Uterus (tissue), 2 donors: Measurements from ENCODE around the gene LDAH.

Experiments used
- CTCF ChIP-seq, 4 experiments: fragments of 200-600 bp in 2 of 4; fragments of 450-650 bp in 2 of 4; sonication (generic) in 2 of 4; IDR thresholded peaks; one replicate each; pipeline ENCODE4 v1.5.1; 2016 to 2019; ENCODE audit warnings: antibody characterized with exemption in 4 of 4, mild to moderate bottlenecking in 2 of 4, moderate library complexity in 1 of 4
- POLR2A ChIP-seq, 2 donors: fragments of 450-650 bp; IDR thresholded peaks; one replicate each; pipeline ENCODE4 v1.6.1; 2016; ENCODE audit warnings: antibody characterized with exemption in 2 of 2, mild to moderate bottlenecking in 1 of 2, moderate library complexity in 1 of 2

- TF ChIP-seq CTCF (IDR thresholded peaks at IDR 0.05) (no peak), POLR2A (IDR thresholded peaks at IDR 0.05) (no peak)
Observed at GRCh38 chr2:20838016-20838415, 15.1 kb upstream of the LDAH start.
